Kidney (tissue), 14 donors: ENCODE measurements around the gene TRPC4. TPM values are rescaled to one million over a fixed set of nuclear protein-coding genes. Genes with fewer than 3 reads are reported as not detected.
"Not testable (repeated sequence)": the region's sequence is repeated elsewhere in the genome, so short reads cannot be mapped to it uniquely, and the experiment has no call there.

Experiments
- DNase-seq, 5 donors: peaks; one replicate each; pipeline ENCODE4 v3.0.0-alpha.2; 2013 to 2020
- FAIRE-seq: peaks from 2 replicates; lab custom pipeline; 2012; peaks lifted over from hg19 to GRCh38; lab: Jason Lieb, UNC
- H3K27ac ChIP-seq, 2 donors: one replicate each; pipeline ENCODE4 v1.7.0; 2013; ENCODE audit warnings: low read depth in 2 of 2, low read length in 2 of 2, inconsistent platforms in 1 of 2
- H3K27me3 ChIP-seq: one replicate; pipeline ENCODE4 v1.7.1; 2013; ENCODE audit warnings: low read length, inconsistent platforms; ENCODE audit not compliant: control insufficient read depth, insufficient read depth
- H3K36me3 ChIP-seq, 3 donors: one replicate each; pipeline versions ENCODE4 v1.7.0 to v1.7.1; 2013; ENCODE audit warnings: low read length in 3 of 3, control low read depth in 1 of 3, inconsistent platforms in 1 of 3; ENCODE audit not compliant: insufficient read depth in 3 of 3, control insufficient read depth in 2 of 3
- H3K4me1 ChIP-seq, 3 donors: one replicate each; pipeline versions ENCODE4 v1.7.0 to v1.7.1; 2013; ENCODE audit warnings: low read length in 3 of 3, inconsistent platforms in 1 of 3, low read depth in 1 of 3; ENCODE audit not compliant: control insufficient read depth in 2 of 3, insufficient read depth in 2 of 3
- H3K4me3 ChIP-seq, 3 donors: one replicate each; pipeline versions ENCODE4 v1.7.0 to v1.8.1; 2013; ENCODE audit warnings: low read length in 3 of 3, control low read depth in 1 of 3, inconsistent platforms in 1 of 3
- H3K9ac ChIP-seq, 3 donors: one replicate each; pipeline versions ENCODE4 v1.7.0 to v1.7.1; 2013; ENCODE audit warnings: low read length in 3 of 3, control low read depth in 1 of 3, inconsistent platforms in 1 of 3
- H3K9me3 ChIP-seq, 3 donors: one replicate each; pipeline versions ENCODE4 v1.7.0 to v1.7.1; 2013; ENCODE audit warnings: low read length in 3 of 3, control low read depth in 1 of 3, inconsistent platforms in 1 of 3; ENCODE audit not compliant: control insufficient read depth in 2 of 3, insufficient read depth in 1 of 3
- CTCF ChIP-seq: IDR thresholded peaks from 3 replicates; pipeline ENCODE4 v1.5.1; 2012; ENCODE audit warnings: mild to moderate bottlenecking, moderate library complexity, borderline replicate concordance; ENCODE audit not compliant: insufficient read depth; ENCODE audit errors: extremely low read depth
- intact Hi-C: fragments of 100-400 bp; cut with DNase I; formaldehyde crosslinking; loops from one replicate; pipeline ENCODE4 v1.11.1; 2022
- polyA plus RNA-seq: library from polyadenylated mRNA; stranded (reverse); fragments of 350-450 nt; fragmentation: Illumina TruSeq; extraction: RNeasy Lipid Tissue Mini Kit (QIAGEN cat#74804); gene quantifications from one replicate; pipeline ENCODE4 v1.2.3, GENCODE V29; 2014; ENCODE audit warnings: low read depth, low replicate concordance; ENCODE audit not compliant: insufficient read depth
- total RNA-seq: library from RNA; stranded (reverse); fragmentation: NEBNext Ultra II Directional; extraction: Animal tissue kit (Norgen Biotek cat#: 25700); gene quantifications from one replicate; pipeline ENCODE4 v1.2.1, GENCODE V29; 2021
- donor health status: control.
- donor health status: control.
- donor health status: control.
- donor health status: control.
- donor health status: control.
- donor health status: DM: yes; HTN: yes; CAD: no.
- donor health status: Normal renal cell carcinoma (clear cell type).

TRPC4 gene
- total and polyA plus RNA-seq, 2 donors from 2014 or later = 0.62 to 2.9 TPM

- Histone ChIP-seq H3K36me3 (no peaks in the 10 kb centered on the region), H3K9me3 (no peaks in the 10 kb centered on the region), H3K27me3 (no peaks in the 10 kb centered on the region), H3K9ac (no peak overlapping the region), H3K4me3 (no peak overlapping the region), H3K27ac (no peak overlapping the region), H3K4me1 (no peaks in the 10 kb centered on the region)
- intact Hi-C loops = no loop called here
- FAIRE-seq (no peak), DNase-seq (peak in 1 of 5 donors; percentile 19)
- TF ChIP-seq CTCF = no peak
Measured at GRCh38 chr13:37595162-37595561, 274.4 kb downstream of the TRPC4 start.

- no peaks in the 10 kb centered on the region for H3K27me3 ChIP-seq
Measured at GRCh38 chr13:37594550-37594949, 275.0 kb downstream of the TRPC4 start.

GRCh38 chr13:37589381-37589780 lies 280.2 kb downstream of the TRPC4 start:
- H3K4me3 ChIP-seq, H3K36me3 ChIP-seq, H3K4me1 ChIP-seq, DNase-seq, H3K27me3 ChIP-seq, H3K9ac ChIP-seq, H3K9me3 ChIP-seq, FAIRE-seq, intact Hi-C loops, H3K27ac ChIP-seq: not testable (repeated sequence)

More at GRCh38 chr13:37594550-37594949, 275.0 kb downstream of the TRPC4 start:
- Histone ChIP-seq H3K4me3 (no peak overlapping the region), H3K36me3 (no peaks in the 10 kb centered on the region), H3K9ac (no peak overlapping the region), H3K4me1 (no peaks in the 10 kb centered on the region), H3K27ac (no peak overlapping the region), H3K9me3 (no peaks in the 10 kb centered on the region)
- FAIRE-seq = no peak
- DNase-seq = no peak
- no peak for TF ChIP-seq CTCF
- intact Hi-C loops = no loop called here

- H3K27ac ChIP-seq = no peak overlapping the region
- no peak overlapping the region for H3K9ac ChIP-seq
- FAIRE-seq (no peak), DNase-seq (no peak)
- H3K27me3 ChIP-seq = no peaks in the 10 kb centered on the region
- H3K4me1 ChIP-seq = no peaks in the 10 kb centered on the region
- H3K36me3 ChIP-seq = no peaks in the 10 kb centered on the region
- TF ChIP-seq CTCF = no peak
- intact Hi-C loops = no loop called here
- H3K4me3 ChIP-seq = no peak overlapping the region
- H3K9me3 ChIP-seq = no peaks in the 10 kb centered on the region
Measured at GRCh38 chr13:37587236-37587635, 282.3 kb downstream of the TRPC4 start.
